Mucosa of rectum (tissue), 2 donors: ENCODE measurements around the gene BAG3.

Experiments
- H3K27ac ChIP-seq, 2 donors: one replicate each; pipeline ENCODE4 v1.7.0; 2013; ENCODE audit warnings: inconsistent platforms in 2 of 2, low read depth in 2 of 2, low read length in 2 of 2
- H3K27me3 ChIP-seq, 2 donors: one replicate each; pipeline ENCODE4 v1.7.0; 2013; ENCODE audit warnings: low read length in 2 of 2; ENCODE audit not compliant: control insufficient read depth in 2 of 2, insufficient read depth in 2 of 2
- H3K36me3 ChIP-seq, 2 donors: one replicate each; pipeline ENCODE4 v1.7.0; 2013; ENCODE audit warnings: low read length in 2 of 2; ENCODE audit not compliant: control insufficient read depth in 2 of 2, insufficient read depth in 2 of 2
- H3K4me1 ChIP-seq, 2 donors: one replicate each; pipeline ENCODE4 v1.7.0; 2013; ENCODE audit warnings: low read length in 2 of 2, mild to moderate bottlenecking in 1 of 2; ENCODE audit not compliant: control insufficient read depth in 2 of 2, insufficient read depth in 2 of 2
- H3K4me3 ChIP-seq, 2 donors: one replicate each; pipeline ENCODE4 v1.7.0; 2013; ENCODE audit warnings: low read length in 2 of 2
- H3K9ac ChIP-seq, 2 donors: one replicate each; pipeline ENCODE4 v1.7.0; 2013; ENCODE audit warnings: low read length in 2 of 2, low read depth in 1 of 2, mild to moderate bottlenecking in 1 of 2
- H3K9me3 ChIP-seq, 2 donors: one replicate each; pipeline ENCODE4 v1.7.0; 2013; ENCODE audit warnings: low read length in 2 of 2; ENCODE audit not compliant: control insufficient read depth in 2 of 2
- donor health status: healthy.
- donor health status: Normal muscosa, but diverticular disease.

The BAG3 gene

GRCh38 chr10:119725517-119725827, 74.3 kb downstream of the BAG3 start:
- Histone ChIP-seq H3K9me3 (no peaks in the 10 kb centered on the region), H3K4me3 (peak overlapping the region; percentile 86 to 92), H3K36me3 (no peaks in the 10 kb centered on the region), H3K9ac (peak overlapping the region; percentile 76 to 97), H3K4me1 (peaks cover 10% of the 10 kb centered on the region in 2 donors), H3K27ac (peak overlapping the region; percentile 91 to 93), H3K27me3 (no peaks in the 10 kb centered on the region)

DNA sequence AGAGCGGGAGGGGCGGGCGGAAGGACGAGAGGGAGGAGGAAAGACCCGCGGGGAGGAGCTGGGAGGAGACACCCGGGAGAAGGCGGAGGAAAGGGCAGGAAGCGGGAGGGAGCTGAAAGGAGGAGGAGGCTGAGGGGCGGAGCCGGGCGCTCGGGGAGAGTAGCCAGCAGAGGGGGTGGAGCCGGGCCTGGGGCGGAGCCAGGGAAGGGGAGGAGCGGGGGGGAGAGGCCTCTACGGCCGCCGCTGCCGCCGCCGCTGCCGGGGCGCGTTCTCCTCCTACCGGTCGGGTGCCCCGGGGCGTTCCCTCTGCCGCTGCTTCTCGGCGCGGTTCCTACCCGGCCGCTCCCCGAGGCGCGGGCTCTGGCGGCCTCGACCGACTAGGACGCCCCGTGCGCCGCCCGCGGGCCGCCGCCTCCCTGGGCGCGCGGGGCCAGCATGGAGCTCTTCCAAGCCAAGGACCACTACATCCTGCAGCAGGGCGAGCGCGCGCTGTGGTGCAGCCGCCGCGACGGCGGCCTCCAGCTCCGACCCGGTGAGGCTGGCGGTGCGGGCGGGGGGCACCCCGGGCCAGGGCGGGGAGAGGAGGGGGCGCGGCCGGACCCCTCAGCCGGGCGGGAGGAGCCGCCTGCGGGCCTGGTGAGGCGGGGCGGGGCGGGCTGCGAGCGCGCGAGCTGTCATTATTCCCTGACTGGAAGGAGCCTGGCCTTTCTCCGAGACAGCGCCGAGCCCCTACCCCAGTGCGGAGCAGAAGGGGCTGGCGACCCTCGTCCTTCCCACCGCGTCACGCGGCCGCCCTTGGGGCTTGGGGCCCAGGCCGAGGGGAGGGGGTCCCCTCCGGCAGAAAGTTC, 74.9 kb downstream of the BAG3 start, which contains the start of gene INPP5F:
INPP5F (plus strand) TSS at position 223 of the 848 bp plus-strand sequence; CDS start at position 436, 213 bp downstream.
- Histone ChIP-seq H3K9ac (peak within 1 kb of the TSS; percentile 76 to 97), H3K27me3 (no peaks in the 10 kb centered on the region), H3K27ac (peak within 1 kb of the TSS; percentile 92 to 93), H3K9me3 (no peaks in the 10 kb centered on the region), H3K4me3 (peak within 1 kb of the TSS; percentile 86 to 92), H3K36me3 (no peaks in the 10 kb centered on the region), H3K4me1 (peaks cover 10% of the 10 kb centered on the region in 2 donors)

DNA sequence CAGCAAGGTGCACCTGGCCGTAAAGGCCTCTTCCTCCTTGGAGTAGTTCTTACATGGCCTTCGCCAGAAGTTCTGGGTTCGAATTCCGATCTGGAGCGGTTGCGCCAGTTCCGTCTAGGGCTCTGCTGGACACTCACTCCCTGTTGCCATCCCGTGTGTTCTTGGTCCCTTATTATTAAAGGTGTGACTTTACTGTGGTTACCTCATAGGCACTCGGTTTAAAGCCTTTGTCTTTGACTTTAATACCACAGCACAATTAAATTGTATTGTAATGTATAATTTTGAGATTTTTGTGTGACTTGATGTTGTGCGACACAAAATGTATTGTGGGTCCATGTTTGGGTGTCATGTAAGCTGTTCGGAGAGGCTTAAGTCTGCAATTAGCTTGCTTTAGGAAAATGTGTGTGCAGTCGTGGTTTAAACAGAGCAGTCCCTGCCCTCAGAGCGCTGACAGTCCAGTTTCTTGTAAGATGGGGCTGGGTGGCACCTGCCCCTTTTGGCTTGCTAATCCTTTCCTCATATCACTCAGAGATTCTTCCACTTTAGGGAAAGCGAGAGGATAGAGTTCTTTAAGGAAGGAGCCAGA, 75.6 kb downstream of the BAG3 start:
- Histone ChIP-seq H3K27ac (peak overlapping the region; percentile 89 to 92), H3K27me3 (no peaks in the 10 kb centered on the region), H3K9ac (peak overlapping the region; percentile 74 to 76), H3K9me3 (no peaks in the 10 kb centered on the region), H3K4me3 (peak overlapping the region; percentile 86 to 92), H3K4me1 (peaks cover 10% of the 10 kb centered on the region in 2 donors), H3K36me3 (no peaks in the 10 kb centered on the region)
